Activated naive CD8-positive, alpha-beta T cell treated with anti-CD3 and anti-CD28 coated beads, Interleukin-2, amount 10 ng/mL, durations not matched to agents 7 days and 5 days (primary cell): ENCODE data around the gene MTRF1. TPM values are rescaled to one million over a fixed set of nuclear protein-coding genes. Genes with fewer than 3 reads are reported as not detected.
A peak's percentile ranks its signal among the peaks of the same experiment; 100 is the strongest.

Source experiments
- ATAC-seq: fragments of 150-1000 bp; cut with Tn5 transposase; one replicate; pipeline ENCODE4 v1.10.0; 2021; ENCODE audit warnings: low read depth, moderate library complexity
- POLR2A ChIA-PET: fragments of 350-600 bp; sonication (Branson Sonifier 250); formaldehyde crosslinking; loops from one replicate; lab custom pipeline; 2021; ENCODE audit warnings: antibody characterized with exemption; lab: Charles Lee
- DNase-seq: peaks from one replicate; pipeline ENCODE4 v3.0.0; 2021
- H3K27ac Mint-ChIP-seq: one replicate; pipeline ENCODE4 v1.8.0; 2022; ENCODE audit warnings: mild to moderate bottlenecking, mixed read lengths
- H3K27me3 Mint-ChIP-seq: one replicate; pipeline ENCODE4 v1.8.0; 2022; ENCODE audit warnings: mild to moderate bottlenecking, moderate library complexity, mixed read lengths
- H3K36me3 Mint-ChIP-seq: one replicate; pipeline ENCODE4 v1.8.0; 2021; ENCODE audit warnings: mild to moderate bottlenecking, mixed read lengths
- H3K4me1 Mint-ChIP-seq: one replicate; pipeline ENCODE4 v1.8.0; 2021; ENCODE audit warnings: mixed read lengths
- H3K4me3 Mint-ChIP-seq: one replicate; pipeline ENCODE4 v1.8.0; 2022; ENCODE audit warnings: mild to moderate bottlenecking, moderate library complexity, mixed read lengths
- H3K9me3 Mint-ChIP-seq: one replicate; pipeline ENCODE4 v1.8.0; 2021; ENCODE audit warnings: mixed read lengths
- total RNA-seq, 2 experiments: library from RNA; stranded (reverse); gene quantifications; one replicate each; pipeline ENCODE4 v1.2.3, GENCODE V29; 2021

The MTRF1 gene
- total RNA-seq, 2 experiments from 2014 or later = 23.9 to 24.3 TPM

GRCh38 chr13:41271456-41272285, 8.3 kb upstream of the MTRF1 start:
- H3K27ac Mint-ChIP-seq = peak overlapping the region; percentile 77
- ATAC-seq = peak; percentile 39
- H3K36me3 Mint-ChIP-seq = peaks cover 16% of the 10 kb centered on the region
- no peak overlapping the region for H3K4me3 Mint-ChIP-seq
- POLR2A ChIA-PET = interaction anchor here (1.0 to 2.1 kb wide), 2 partner anchors 8 to 11 kb away, joined by 5 read pairs; partner anchors contain the start of gene MTRF1
- no peaks in the 10 kb centered on the region for H3K27me3 Mint-ChIP-seq
- H3K9me3 Mint-ChIP-seq = peaks cover 15% of the 10 kb centered on the region
- DNase-seq = no peak
- peaks cover 9% of the 10 kb centered on the region for H3K4me1 Mint-ChIP-seq

- POLR2A ChIA-PET = interaction anchor here (0.6 to 0.7 kb wide), 2 partner anchors 136 to 1309 kb away, joined by 3 read pairs; no protein-coding TSS in a partner anchor
- ATAC-seq = no peak
- H3K4me1 Mint-ChIP-seq = peaks cover 10% of the 10 kb centered on the region
Observed at GRCh38 chr13:41268764-41269163, 5.4 kb upstream of the MTRF1 start.

GRCh38 chr13:41267106-41267505, 3.7 kb upstream of the MTRF1 start:
- Mint-ChIP-seq H3K4me3 (no peak overlapping the region), H3K9me3 (peaks cover 14% of the 10 kb centered on the region), H3K27ac (no peak overlapping the region), H3K36me3 (peaks cover 16% of the 10 kb centered on the region), H3K4me1 (peaks cover 18% of the 10 kb centered on the region), H3K27me3 (no peaks in the 10 kb centered on the region)
- POLR2A ChIA-PET = no interaction called here
- ATAC-seq (no peak), DNase-seq (no peak)

More at GRCh38 chr13:41268764-41269163, 5.4 kb upstream of the MTRF1 start:
- Mint-ChIP-seq H3K36me3 (peaks cover 16% of the 10 kb centered on the region), H3K4me3 (no peak overlapping the region), H3K9me3 (peaks cover 15% of the 10 kb centered on the region), H3K27me3 (no peaks in the 10 kb centered on the region), H3K27ac (no peak overlapping the region)
- no peak for DNase-seq

- no peak for ATAC-seq
- peaks cover 1% of the 10 kb centered on the region for H3K9me3 Mint-ChIP-seq
- H3K27ac Mint-ChIP-seq = no peak overlapping the region
- no peaks in the 10 kb centered on the region for H3K27me3 Mint-ChIP-seq
- peaks cover 43% of the 10 kb centered on the region for H3K36me3 Mint-ChIP-seq
- no peak overlapping the region for H3K4me3 Mint-ChIP-seq
- DNase-seq = no peak
- peaks cover 20% of the 10 kb centered on the region for H3K4me1 Mint-ChIP-seq
- POLR2A ChIA-PET = interaction anchor here (2.2 kb wide), 1 partner anchor 12 kb away, joined by 5 read pairs; no protein-coding TSS in a partner anchor
Observed at GRCh38 chr13:41259875-41260501, 3.4 kb downstream of the MTRF1 start.

- Mint-ChIP-seq H3K4me1 (peaks cover 15% of the 10 kb centered on the region), H3K4me3 (no peak overlapping the region), H3K27ac (no peak overlapping the region), H3K27me3 (no peaks in the 10 kb centered on the region), H3K36me3 (peaks cover 50% of the 10 kb centered on the region), H3K9me3 (no peaks in the 10 kb centered on the region)
- DNase-seq (no peak), ATAC-seq (no peak)
- POLR2A ChIA-PET = no interaction called here
Observed at GRCh38 chr13:41257535-41257934, 5.8 kb downstream of the MTRF1 start.

- peaks cover 15% of the 10 kb centered on the region for H3K4me1 Mint-ChIP-seq
- peaks cover 61% of the 10 kb centered on the region for H3K36me3 Mint-ChIP-seq
- ATAC-seq (no peak), DNase-seq (no peak)
- H3K27ac Mint-ChIP-seq = no peak overlapping the region
- no peaks in the 10 kb centered on the region for H3K9me3 Mint-ChIP-seq
- POLR2A ChIA-PET = interaction anchor here (0.6 kb wide), 2 partner anchors 51 to 126 kb away, joined by 3 to 6 read pairs; no protein-coding TSS in a partner anchor
- H3K4me3 Mint-ChIP-seq = no peak overlapping the region
- no peaks in the 10 kb centered on the region for H3K27me3 Mint-ChIP-seq
Observed at GRCh38 chr13:41254902-41255301, 8.5 kb downstream of the MTRF1 start.

- H3K9me3 Mint-ChIP-seq = no peaks in the 10 kb centered on the region
Observed at GRCh38 chr13:41250993-41251392, 12.4 kb downstream of the MTRF1 start.

GRCh38 chr13:41246969-41247680, 16.3 kb downstream of the MTRF1 start:
- no peaks in the 10 kb centered on the region for H3K9me3 Mint-ChIP-seq
- no peak overlapping the region for H3K4me3 Mint-ChIP-seq
- H3K36me3 Mint-ChIP-seq = peaks cover 36% of the 10 kb centered on the region
- peaks cover 4% of the 10 kb centered on the region for H3K4me1 Mint-ChIP-seq
- no peak for ATAC-seq
- no peak for DNase-seq
- H3K27me3 Mint-ChIP-seq = no peaks in the 10 kb centered on the region
- H3K27ac Mint-ChIP-seq = no peak overlapping the region
- POLR2A ChIA-PET = no interaction called here

More at GRCh38 chr13:41250993-41251392, 12.4 kb downstream of the MTRF1 start:
- no peak for ATAC-seq
- no peaks in the 10 kb centered on the region for H3K27me3 Mint-ChIP-seq
- no peak overlapping the region for H3K27ac Mint-ChIP-seq
- H3K4me1 Mint-ChIP-seq = peaks cover 5% of the 10 kb centered on the region
- H3K36me3 Mint-ChIP-seq = peaks cover 43% of the 10 kb centered on the region
- no peak for DNase-seq
- POLR2A ChIA-PET = no interaction called here
- no peak overlapping the region for H3K4me3 Mint-ChIP-seq

GRCh38 chr13:41244556-41244955, 18.8 kb downstream of the MTRF1 start:
- POLR2A ChIA-PET = no interaction called here
- Mint-ChIP-seq H3K9me3 (no peaks in the 10 kb centered on the region), H3K27ac (no peak overlapping the region), H3K4me3 (no peak overlapping the region), H3K27me3 (no peaks in the 10 kb centered on the region), H3K4me1 (no peaks in the 10 kb centered on the region), H3K36me3 (peaks cover 24% of the 10 kb centered on the region)
- no peak for DNase-seq
- no peak for ATAC-seq

- no peaks in the 10 kb centered on the region for H3K4me1 Mint-ChIP-seq
- H3K36me3 Mint-ChIP-seq = peaks cover 27% of the 10 kb centered on the region
- no peak overlapping the region for H3K27ac Mint-ChIP-seq
- DNase-seq = no peak
- ATAC-seq = no peak
- POLR2A ChIA-PET = no interaction called here
- no peaks in the 10 kb centered on the region for H3K27me3 Mint-ChIP-seq
- H3K4me3 Mint-ChIP-seq = no peak overlapping the region
- no peaks in the 10 kb centered on the region for H3K9me3 Mint-ChIP-seq
Observed at GRCh38 chr13:41241626-41242025, 21.8 kb downstream of the MTRF1 start.

- no peak for ATAC-seq
- Mint-ChIP-seq H3K27me3 (no peaks in the 10 kb centered on the region), H3K4me3 (no peak overlapping the region), H3K27ac (no peak overlapping the region), H3K9me3 (no peaks in the 10 kb centered on the region), H3K4me1 (no peaks in the 10 kb centered on the region), H3K36me3 (peaks cover 29% of the 10 kb centered on the region)
- DNase-seq = no peak
- POLR2A ChIA-PET = no interaction called here
Observed at GRCh38 chr13:41236369-41236768, 27.0 kb downstream of the MTRF1 start.

- no peaks in the 10 kb centered on the region for H3K4me1 Mint-ChIP-seq
Observed at GRCh38 chr13:41232578-41233480, 30.5 kb downstream of the MTRF1 start.

More at GRCh38 chr13:41232578-41233480, 30.5 kb downstream of the MTRF1 start:
- POLR2A ChIA-PET = interaction anchor here (0.5 kb wide), 1 partner anchor 32 kb away, joined by 4 read pairs; no protein-coding TSS in a partner anchor
- DNase-seq (no peak), ATAC-seq (no peak)
- H3K36me3 Mint-ChIP-seq = peaks cover 19% of the 10 kb centered on the region
- no peaks in the 10 kb centered on the region for H3K9me3 Mint-ChIP-seq
- H3K4me3 Mint-ChIP-seq = no peak overlapping the region
- no peak overlapping the region for H3K27ac Mint-ChIP-seq
- no peaks in the 10 kb centered on the region for H3K27me3 Mint-ChIP-seq
